Mesothelial cell of epicardium (in vitro differentiated cells): Measurements from ENCODE around the gene TDP1. TPM values are rescaled to one million over a fixed set of nuclear protein-coding genes. Genes with fewer than 3 reads are reported as not detected.
"Not testable (repeated sequence)": the region's sequence is repeated elsewhere in the genome, so short reads cannot be mapped to it uniquely, and the experiment has no call there.

Source experiments
- DNase-seq, 2 experiments: peaks; one replicate each; pipeline ENCODE4 v3.0.0; 2021; ENCODE audit warnings: low spot score in 2 of 2; ENCODE audit not compliant: unreplicated experiment in 2 of 2
- H3K27ac Mint-ChIP-seq: 2 replicates; pipeline ENCODE4 v1.8.0; 2021; ENCODE audit warnings: mixed read lengths
- H3K27me3 Mint-ChIP-seq: 2 replicates; pipeline ENCODE4 v1.8.0; 2021; ENCODE audit warnings: low read depth, mixed read lengths
- H3K36me3 Mint-ChIP-seq: 2 replicates; pipeline ENCODE4 v1.8.0; 2021; ENCODE audit warnings: mixed read lengths
- H3K4me1 Mint-ChIP-seq: 2 replicates; pipeline ENCODE4 v1.8.0; 2021; ENCODE audit warnings: mixed read lengths
- H3K4me3 Mint-ChIP-seq: 2 replicates; pipeline ENCODE4 v1.8.0; 2021; ENCODE audit warnings: mild to moderate bottlenecking, moderate library complexity, mixed read lengths
- H3K9me3 Mint-ChIP-seq: 2 replicates; pipeline ENCODE4 v1.8.0; 2021; ENCODE audit warnings: mixed read lengths
- total RNA-seq: library from RNA; stranded (reverse); gene quantifications from 3 replicates; pipeline ENCODE4 v1.2.1, GENCODE V29; 2021
- TF ChIP-seq, protein P1 (sequence below): fragments of 200-600 bp; sonication (generic); IDR thresholded peaks from one replicate; pipeline ENCODE4 v1.5.0; 2021; ENCODE audit warnings: antibody characterized with exemption; ENCODE audit not compliant: unreplicated experiment

TDP1 gene
- total RNA-seq, 1 donor from 2014 or later: 30.6 TPM

DNA sequence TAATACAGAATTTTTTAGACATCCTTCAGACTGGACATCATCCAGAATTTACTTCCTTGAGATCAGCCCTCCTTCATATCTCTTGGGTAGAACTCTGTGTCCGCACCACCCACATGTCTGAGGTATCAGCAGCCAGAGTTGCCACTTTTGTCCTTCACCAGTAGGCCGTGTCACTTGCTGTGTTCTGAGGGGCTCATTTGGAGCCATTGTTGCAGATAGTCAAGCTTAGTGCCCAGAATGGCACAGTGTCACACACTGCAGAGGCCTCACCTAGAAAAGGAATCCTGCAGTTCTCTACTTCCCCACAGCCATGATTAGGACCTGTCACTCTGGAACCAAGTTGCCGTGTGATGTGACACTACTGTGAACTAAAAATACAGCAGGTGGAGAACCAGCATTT, 69.2 kb downstream of the TDP1 start:
- H3K4me3 Mint-ChIP-seq: no peak overlapping the region
- H3K27me3 Mint-ChIP-seq: no peaks in the 10 kb centered on the region
- no peak for DNase-seq

DNA sequence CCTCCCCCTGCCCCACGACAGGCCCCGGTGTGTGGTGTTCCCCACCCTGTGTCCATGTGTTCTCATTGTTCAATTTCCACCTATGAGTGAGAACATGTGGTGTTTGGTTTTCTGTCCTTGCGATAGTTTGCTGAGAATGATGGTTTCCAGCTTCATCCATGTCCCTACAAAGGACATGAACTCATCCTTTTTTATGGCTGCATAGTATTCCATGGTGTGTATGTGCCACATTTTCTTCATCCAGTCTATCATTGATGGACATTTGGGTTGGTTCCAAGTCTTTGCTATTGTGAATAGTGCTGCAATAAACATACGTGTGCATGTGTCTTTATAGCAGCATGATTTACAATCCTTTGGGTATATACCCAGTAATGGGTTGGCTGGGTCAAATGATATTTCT, 70.9 kb downstream of the TDP1 start:
- not testable (repeated sequence) for H3K9me3 Mint-ChIP-seq, DNase-seq, H3K27ac Mint-ChIP-seq, H3K4me3 Mint-ChIP-seq, H3K4me1 Mint-ChIP-seq, H3K27me3 Mint-ChIP-seq
- H3K36me3 Mint-ChIP-seq: peaks cover 26% of the 10 kb centered on the region

More for the DNA sequence above, 69.2 kb downstream of the TDP1 start:
- no peak overlapping the region for H3K27ac Mint-ChIP-seq
- no peaks in the 10 kb centered on the region for H3K9me3 Mint-ChIP-seq
- TF ChIP-seq, protein P1, sequence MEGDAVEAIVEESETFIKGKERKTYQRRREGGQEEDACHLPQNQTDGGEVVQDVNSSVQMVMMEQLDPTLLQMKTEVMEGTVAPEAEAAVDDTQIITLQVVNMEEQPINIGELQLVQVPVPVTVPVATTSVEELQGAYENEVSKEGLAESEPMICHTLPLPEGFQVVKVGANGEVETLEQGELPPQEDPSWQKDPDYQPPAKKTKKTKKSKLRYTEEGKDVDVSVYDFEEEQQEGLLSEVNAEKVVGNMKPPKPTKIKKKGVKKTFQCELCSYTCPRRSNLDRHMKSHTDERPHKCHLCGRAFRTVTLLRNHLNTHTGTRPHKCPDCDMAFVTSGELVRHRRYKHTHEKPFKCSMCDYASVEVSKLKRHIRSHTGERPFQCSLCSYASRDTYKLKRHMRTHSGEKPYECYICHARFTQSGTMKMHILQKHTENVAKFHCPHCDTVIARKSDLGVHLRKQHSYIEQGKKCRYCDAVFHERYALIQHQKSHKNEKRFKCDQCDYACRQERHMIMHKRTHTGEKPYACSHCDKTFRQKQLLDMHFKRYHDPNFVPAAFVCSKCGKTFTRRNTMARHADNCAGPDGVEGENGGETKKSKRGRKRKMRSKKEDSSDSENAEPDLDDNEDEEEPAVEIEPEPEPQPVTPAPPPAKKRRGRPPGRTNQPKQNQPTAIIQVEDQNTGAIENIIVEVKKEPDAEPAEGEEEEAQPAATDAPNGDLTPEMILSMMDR: no peak
- H3K4me1 Mint-ChIP-seq: no peaks in the 10 kb centered on the region
- peaks cover 22% of the 10 kb centered on the region for H3K36me3 Mint-ChIP-seq

DNA sequence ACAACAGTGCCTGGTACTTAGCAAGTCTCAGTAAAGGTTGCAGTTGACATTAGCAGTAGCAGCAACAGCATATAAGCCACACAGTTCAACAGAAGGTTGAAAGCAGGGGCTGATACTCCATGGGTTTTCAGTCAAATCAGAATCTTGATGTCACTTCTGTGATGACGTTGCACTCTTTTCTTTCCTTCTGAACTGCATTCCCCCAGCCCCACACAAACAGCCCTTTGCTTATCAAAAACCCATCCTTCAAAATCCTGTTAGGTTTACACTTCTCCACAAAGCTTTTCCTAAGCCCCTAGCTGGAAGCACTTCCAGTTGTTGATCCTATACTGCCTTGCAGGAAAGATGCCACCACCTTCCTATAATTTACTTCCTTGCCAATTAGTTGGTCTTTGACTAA, 72.1 kb downstream of the TDP1 start:
- no peaks in the 10 kb centered on the region for H3K27me3 Mint-ChIP-seq
- H3K9me3 Mint-ChIP-seq: peaks cover 5% of the 10 kb centered on the region
- TF ChIP-seq, protein P1: no peak
- no peaks in the 10 kb centered on the region for H3K4me1 Mint-ChIP-seq
- H3K4me3 Mint-ChIP-seq: no peak overlapping the region
- no peak overlapping the region for H3K27ac Mint-ChIP-seq
- no peak for DNase-seq
- H3K36me3 Mint-ChIP-seq: peaks cover 28% of the 10 kb centered on the region

DNA sequence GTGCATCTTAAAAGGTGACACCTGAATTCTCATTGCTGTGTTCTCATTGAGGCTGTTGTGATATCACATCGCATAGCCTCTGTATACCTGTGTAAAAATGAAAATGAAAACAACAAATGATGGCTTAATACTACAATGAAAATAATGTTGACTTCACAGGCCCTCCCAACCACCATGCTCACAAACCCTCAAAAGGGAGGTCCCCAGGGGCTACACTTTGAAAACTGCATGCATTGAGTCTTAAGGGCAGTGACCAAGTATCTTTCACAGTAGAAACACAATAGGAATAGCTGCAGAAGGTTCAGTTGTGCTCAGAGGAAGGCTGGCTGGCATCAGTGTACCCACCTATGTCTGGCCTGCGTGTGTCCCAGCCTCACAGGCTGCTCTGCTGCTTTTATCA, 78.4 kb downstream of the TDP1 start:
- H3K36me3 Mint-ChIP-seq: peaks cover 45% of the 10 kb centered on the region
- H3K27me3 Mint-ChIP-seq: no peaks in the 10 kb centered on the region

DNA sequence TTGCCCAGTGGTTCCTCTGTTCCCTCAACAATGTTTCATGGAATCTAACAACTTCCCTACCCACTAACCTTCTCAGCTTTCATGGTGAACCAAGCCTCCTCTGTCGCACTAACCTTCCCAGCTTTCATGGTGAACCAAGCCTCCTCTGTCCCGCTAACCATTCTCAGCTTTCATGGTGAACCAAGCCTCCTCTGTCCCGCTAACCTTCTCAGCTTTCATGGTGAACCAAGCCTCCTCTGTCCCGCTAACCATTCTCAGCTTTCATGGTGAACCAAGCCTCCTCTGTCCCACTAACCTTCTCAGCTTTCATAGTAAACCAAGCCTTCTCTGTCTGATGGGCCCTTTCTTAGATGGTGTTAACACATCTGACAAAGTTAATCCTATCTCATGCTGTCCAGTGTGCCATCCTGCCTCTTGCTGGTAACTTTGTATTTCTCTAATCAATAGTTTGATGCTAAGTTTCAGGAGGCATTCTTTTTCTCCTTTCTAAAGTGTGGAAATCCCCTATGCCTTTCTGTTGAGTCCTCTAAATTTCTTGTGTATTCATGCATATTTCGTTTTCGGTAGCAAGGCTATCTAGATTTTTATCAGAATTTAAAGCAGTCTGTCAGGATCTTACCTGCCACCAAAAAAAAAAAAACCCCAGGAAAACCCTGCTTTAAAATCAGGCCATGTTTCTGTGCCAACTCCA, 79.3 kb downstream of the TDP1 start:
- Mint-ChIP-seq H3K36me3 (peaks cover 45% of the 10 kb centered on the region), H3K27me3 (no peaks in the 10 kb centered on the region), H3K4me1 (no peaks in the 10 kb centered on the region), H3K4me3 (no peak overlapping the region), H3K9me3 (peaks cover 9% of the 10 kb centered on the region), H3K27ac (no peak overlapping the region)
- DNase-seq: no peak
- TF ChIP-seq, protein P1: no peak

More for the DNA sequence above, 78.4 kb downstream of the TDP1 start:
- Mint-ChIP-seq H3K4me1 (no peaks in the 10 kb centered on the region), H3K9me3 (peaks cover 9% of the 10 kb centered on the region), H3K4me3 (no peak overlapping the region), H3K27ac (no peak overlapping the region)
- DNase-seq: no peak
- TF ChIP-seq, protein P1: no peak

DNA sequence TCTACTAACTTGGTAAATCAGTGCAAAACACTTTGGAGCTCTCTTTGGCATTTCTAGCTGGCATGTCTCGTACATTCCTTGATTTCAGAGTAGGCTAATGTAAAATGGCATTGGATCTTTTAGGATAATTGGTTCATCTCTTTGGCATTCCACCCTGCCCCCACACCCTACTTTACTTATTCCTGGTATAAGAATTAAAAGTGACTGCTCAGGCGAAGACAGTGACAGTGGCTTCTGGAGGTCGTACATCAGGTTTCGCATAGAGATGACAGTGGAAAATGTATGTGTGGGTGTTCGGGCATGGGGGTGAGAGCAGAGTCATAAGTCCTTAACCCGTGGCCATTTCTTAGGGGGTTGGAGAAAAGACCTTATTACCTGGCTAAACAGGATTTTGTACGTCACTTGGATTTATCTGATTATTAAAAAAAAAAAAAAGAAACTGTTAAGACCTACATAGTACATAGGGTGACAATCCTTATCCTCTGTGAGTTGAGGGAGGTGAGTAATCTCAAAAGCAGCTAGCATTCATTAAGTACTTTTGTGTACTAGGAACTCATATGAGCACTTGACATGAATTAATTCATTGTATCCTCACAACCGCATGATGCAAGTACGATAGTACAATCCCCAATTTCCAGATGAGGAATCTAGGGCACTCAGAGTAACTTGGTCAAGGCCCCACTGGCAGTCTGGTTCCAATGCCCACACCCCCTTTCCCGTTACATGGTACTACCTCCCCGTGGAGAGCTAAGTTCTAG, 83.7 kb downstream of the TDP1 start:
- Mint-ChIP-seq H3K9me3 (peaks cover 4% of the 10 kb centered on the region), H3K36me3 (peaks cover 27% of the 10 kb centered on the region), H3K4me1 (no peaks in the 10 kb centered on the region), H3K27me3 (no peaks in the 10 kb centered on the region), H3K27ac (no peak overlapping the region), H3K4me3 (no peak overlapping the region)
- TF ChIP-seq, protein P1: no peak
- DNase-seq: no peak
